Upper lobe of left lung (tissue), 6 donors: Measurements from ENCODE around the gene NHLRC3. TPM values are rescaled to one million over a fixed set of nuclear protein-coding genes. Genes with fewer than 3 reads are reported as not detected.

ENCODE experiments used
- ATAC-seq, 2 donors: fragments of 200-7000 bp; cut with Tn5 transposase; one replicate each; pipeline ENCODE4 v1.9.1; 2022; ENCODE audit warnings: mild to moderate bottlenecking in 2 of 2, moderate library complexity in 2 of 2; ENCODE audit not compliant: low FRiP score in 2 of 2
- DNase-seq, 2 donors: peaks; one replicate each; pipeline ENCODE4 v3.0.0-alpha.2; 2019 to 2020
- H3K27ac ChIP-seq, 4 donors: fragments of 200-600 bp; sonication (generic); one replicate each; pipeline ENCODE4 v1.5.1; 2016 to 2019
- H3K27me3 ChIP-seq, 4 donors: fragments of 200-600 bp; sonication (generic); one replicate each; pipeline ENCODE4 v1.5.1; 2017 to 2019
- H3K36me3 ChIP-seq, 4 donors: fragments of 200-600 bp; sonication (generic); one replicate each; pipeline ENCODE4 v1.5.1; 2016 to 2019
- H3K4me1 ChIP-seq, 4 donors: fragments of 200-600 bp; sonication (generic); one replicate each; pipeline ENCODE4 v1.5.1; 2018 to 2019
- H3K4me3 ChIP-seq, 4 donors: fragments of 200-600 bp; sonication (generic); one replicate each; pipeline ENCODE4 v1.5.1; 2017 to 2019; ENCODE audit warnings: mild to moderate bottlenecking in 2 of 4, moderate library complexity in 1 of 4
- H3K9me3 ChIP-seq, 4 donors: fragments of 200-600 bp; sonication (generic); one replicate each; pipeline ENCODE4 v1.5.1; 2018 to 2019
- CTCF ChIP-seq, 6 experiments: fragments of 450-650 bp in 4 of 6; fragments of 200-600 bp in 2 of 6; sonication (generic) in 2 of 6; IDR thresholded peaks; one replicate each; pipeline ENCODE4 v1.5.1; 2016 to 2019; ENCODE audit warnings: antibody characterized with exemption in 6 of 6
- EP300 ChIP-seq, 4 donors: sonication (generic); formaldehyde crosslinking; IDR thresholded peaks; one replicate each; pipeline ENCODE4 v1.5.1; 2017; ENCODE audit warnings: antibody characterized with exemption in 4 of 4, control low read depth in 2 of 4
- POLR2A ChIP-seq, 4 donors: fragments of 450-650 bp; IDR thresholded peaks; one replicate each; pipeline ENCODE4 v1.5.1; 2016 to 2017; ENCODE audit warnings: antibody characterized with exemption in 4 of 4, mild to moderate bottlenecking in 2 of 4
- POLR2AphosphoS5 ChIP-seq, 2 donors: sonication (generic); formaldehyde crosslinking; IDR thresholded peaks; one replicate each; pipeline ENCODE4 v1.5.1; 2017; ENCODE audit warnings: antibody characterized with exemption in 2 of 2
- WGBS, 2 donors: methylation state at CpG; one replicate each; pipeline ENCODE4 v1.1.5; 2017 to 2018; 5-methylcytosine and 5-hydroxymethylcytosine counted together
- total RNA-seq, 6 donors: library from RNA; depleted of rRNA in 4 of 6; stranded (reverse); fragments of >200 nt in 4 of 6; gene quantifications; one replicate each; pipeline versions ENCODE4 v1.1.0 to v1.2.1, GENCODE V29; 2016 to 2021
- donor health status: DM: no; HTN: no; CAD: no; lungs with moderate emphysema.
- donor health status: DM: no; HTN: yes; CAD: no; lungs with severe emphysema.

Gene NHLRC3
- total RNA-seq, 6 donors from 2014 or later, result 19.5 to 35.6 (median 30.1) TPM

GRCh38 chr13:39023316-39023715 is 14.9 kb upstream of the NHLRC3 start:
- Histone ChIP-seq H3K27ac (peak overlapping the region in 3 of 4 donors; percentile 9 to 49 (median 13)), H3K4me3 (no peak overlapping the region), H3K4me1 (peaks cover 0 to 16% (median 8%) of the 10 kb centered on the region in 4 donors), H3K36me3 (peaks cover 24 to 86% (median 27%) of the 10 kb centered on the region in 4 donors), H3K9me3 (no peaks in the 10 kb centered on the region), H3K27me3 (no peaks in the 10 kb centered on the region)
- DNase-seq (no peak), ATAC-seq (no peak)
- 47 to 68% methylated on average over 2 of the region's 2 CpGs for WGBS, 2 donors
- TF ChIP-seq POLR2AphosphoS5 (IDR thresholded peaks at IDR 0.05) (no peak), EP300 (IDR thresholded peaks at IDR 0.05) (no peak), CTCF (IDR thresholded peaks at IDR 0.05) (no peak), POLR2A (IDR thresholded peaks at IDR 0.05) (no peak)

GRCh38 chr13:39023761-39024160 is 14.5 kb upstream of the NHLRC3 start:
- Histone ChIP-seq H3K4me1 (peaks cover 0 to 16% (median 8%) of the 10 kb centered on the region in 4 donors), H3K27ac (peak overlapping the region in 3 of 4 donors; percentile 9 to 49 (median 13)), H3K9me3 (no peaks in the 10 kb centered on the region), H3K27me3 (no peaks in the 10 kb centered on the region), H3K4me3 (no peak overlapping the region), H3K36me3 (peaks cover 24 to 90% (median 27%) of the 10 kb centered on the region in 4 donors)
- peak in 1 of 2 donors; percentile 63 for DNase-seq
- peak in 1 of 2 donors; percentile 69 for ATAC-seq
- TF ChIP-seq CTCF (IDR thresholded peaks at IDR 0.05) (no peak), EP300 (IDR thresholded peaks at IDR 0.05) (no peak), POLR2AphosphoS5 (IDR thresholded peaks at IDR 0.05) (no peak), POLR2A (IDR thresholded peaks at IDR 0.05) (no peak)

GRCh38 chr13:39025433-39025839 is 12.8 kb upstream of the NHLRC3 start:
- peaks cover 24 to 96% (median 27%) of the 10 kb centered on the region in 4 donors for H3K36me3 ChIP-seq

GRCh38 chr13:39032150-39032549 is 6.1 kb upstream of the NHLRC3 start:
- no peak for TF ChIP-seq POLR2AphosphoS5 (IDR thresholded peaks at IDR 0.05)
- TF ChIP-seq POLR2A (IDR thresholded peaks at IDR 0.05), result no peak
- no peak for TF ChIP-seq CTCF (IDR thresholded peaks at IDR 0.05)
- no peak for TF ChIP-seq EP300 (IDR thresholded peaks at IDR 0.05)
- DNase-seq (no peak), ATAC-seq (no peak)
- Histone ChIP-seq H3K4me3 (no peak overlapping the region), H3K36me3 (peaks cover 0 to 35% (median 4%) of the 10 kb centered on the region in 4 donors), H3K27ac (no peak overlapping the region), H3K27me3 (no peaks in the 10 kb centered on the region), H3K4me1 (peaks cover 13 to 40% (median 17%) of the 10 kb centered on the region in 4 donors), H3K9me3 (no peaks in the 10 kb centered on the region)
- 100% methylated on average over 1 of the region's 1 CpG for WGBS, 2 donors

More at GRCh38 chr13:39025433-39025839, 12.8 kb upstream of the NHLRC3 start:
- Histone ChIP-seq H3K27me3 (no peaks in the 10 kb centered on the region), H3K4me3 (no peak overlapping the region), H3K4me1 (peaks cover 0 to 16% (median 8%) of the 10 kb centered on the region in 4 donors), H3K27ac (no peak overlapping the region), H3K9me3 (no peaks in the 10 kb centered on the region)
- TF ChIP-seq POLR2A (IDR thresholded peaks at IDR 0.05), result no peak
- no peak for TF ChIP-seq EP300 (IDR thresholded peaks at IDR 0.05)
- no peak for TF ChIP-seq CTCF (IDR thresholded peaks at IDR 0.05)
- no peak for TF ChIP-seq POLR2AphosphoS5 (IDR thresholded peaks at IDR 0.05)
- DNase-seq (no peak), ATAC-seq (no peak)
- 98% methylated on average over 2 of the region's 2 CpGs for WGBS, 2 donors

GRCh38 chr13:39034085-39034484 is 4.2 kb upstream of the NHLRC3 start:
- TF ChIP-seq POLR2A (IDR thresholded peaks at IDR 0.05), result no peak
- no peak for TF ChIP-seq EP300 (IDR thresholded peaks at IDR 0.05)
- TF ChIP-seq POLR2AphosphoS5 (IDR thresholded peaks at IDR 0.05), result no peak
- no peak for TF ChIP-seq CTCF (IDR thresholded peaks at IDR 0.05)
- H3K4me3 ChIP-seq, result no peak overlapping the region
- peaks cover 16 to 45% (median 18%) of the 10 kb centered on the region in 4 donors for H3K4me1 ChIP-seq
- no peak for DNase-seq
- peaks cover 0 to 15% (median 0%) of the 10 kb centered on the region in 4 donors for H3K36me3 ChIP-seq
- H3K9me3 ChIP-seq, result no peaks in the 10 kb centered on the region
- H3K27ac ChIP-seq, result no peak overlapping the region
- 72 to 88% methylated on average over 1 of the region's 1 CpG for WGBS, 2 donors
- no peak for ATAC-seq
- H3K27me3 ChIP-seq, result no peaks in the 10 kb centered on the region
